IMR-90 (cell line): Measurements from ENCODE around the gene LRPPRC. TPM values are rescaled to one million over a fixed set of nuclear protein-coding genes. Genes with fewer than 3 reads are reported as not detected.

Experiments used
- ATAC-seq: fragments of 200-7000 bp; cut with Tn5 transposase; 2 replicates; pipeline ENCODE4 v1.9.1; 2020; ENCODE audit warnings: low read depth, mild to moderate bottlenecking, moderate library complexity
- BruUV-seq: library from RNA; stranded (reverse); fragments of 400-500 nt; replicated peaks from 2 replicates; lab custom pipeline; 2021; lab: Mats Ljungman, UMichigan
- CTCF ChIA-PET: fragments of 300-600 bp; formaldehyde crosslinking; extraction: SDS; loops from one replicate; lab custom pipeline; 2021; ENCODE audit warnings: antibody characterized with exemption; lab: Yijun Ruan, JAX
- POLR2A ChIA-PET: fragments of 300-600 bp; sonication (Branson Sonifier 250); formaldehyde crosslinking; loops from one replicate; lab custom pipeline; 2022; ENCODE audit warnings: antibody characterized with exemption; ENCODE audit not compliant: unreplicated experiment; lab: Charles Lee
- DNase-seq: peaks from one replicate; pipeline ENCODE4 v3.0.0; 2013
- H2AFZ ChIP-seq: replicated peaks from 2 replicates; pipeline ENCODE3; 2013; ENCODE audit warnings: low read length, mild to moderate bottlenecking; ENCODE audit not compliant: poor library complexity
- H2AK5ac ChIP-seq: 2 replicates; pipeline ENCODE4 v1.6.1; 2013; ENCODE audit warnings: low read depth, low read length, inconsistent platforms
- H2AK9ac ChIP-seq: replicated peaks from 2 replicates; pipeline ENCODE3; 2013; ENCODE audit warnings: mild to moderate bottlenecking, low read depth, low read length, moderate library complexity; ENCODE audit not compliant: poor library complexity
- H2BK120ac ChIP-seq: 2 replicates; pipeline ENCODE4 v1.6.1; 2013; ENCODE audit warnings: low read depth, low read length, inconsistent platforms
- H2BK15ac ChIP-seq: 3 replicates; pipeline ENCODE4 v1.6.1; 2013; ENCODE audit warnings: low read depth, low read length, inconsistent platforms
- H2BK20ac ChIP-seq: 2 replicates; pipeline ENCODE4 v1.6.1; 2013; ENCODE audit warnings: low read depth, mild to moderate bottlenecking, inconsistent platforms, low read length, moderate library complexity
- H2BK5ac ChIP-seq: 2 replicates; pipeline ENCODE4 v1.6.1; 2013; ENCODE audit warnings: mild to moderate bottlenecking, low read depth, low read length, inconsistent platforms; ENCODE audit not compliant: poor library complexity, severe bottlenecking
- H3K14ac ChIP-seq: replicated peaks from 2 replicates; pipeline ENCODE4 v1.6.1; 2013; ENCODE audit warnings: low read depth, low read length, inconsistent platforms
- H3K18ac ChIP-seq: 2 replicates; pipeline ENCODE4 v1.6.1; 2013; ENCODE audit warnings: low read depth, low read length, control low read depth
- H3K23ac ChIP-seq: 2 replicates; pipeline ENCODE4 v1.6.1; 2013; ENCODE audit warnings: low read depth, low read length, inconsistent platforms
- H3K27ac ChIP-seq: 2 replicates; pipeline ENCODE4 v1.5.1; 2013; ENCODE audit warnings: mild to moderate bottlenecking, control low read depth, low read length; ENCODE audit not compliant: insufficient read depth
- H3K27me3 ChIP-seq: 2 replicates; pipeline ENCODE4 v1.6.1; 2013; ENCODE audit warnings: low read length; ENCODE audit not compliant: control insufficient read depth, insufficient read depth
- H3K36me3 ChIP-seq: 2 replicates; pipeline ENCODE4 v1.6.1; 2013; ENCODE audit warnings: low read length, mixed read lengths; ENCODE audit not compliant: control insufficient read depth, insufficient read depth
- H3K4ac ChIP-seq: 2 replicates; pipeline ENCODE4 v1.6.1; 2013; ENCODE audit warnings: low read depth, low read length, inconsistent platforms
- H3K4me1 ChIP-seq: 2 replicates; pipeline ENCODE4 v1.6.1; 2013; ENCODE audit warnings: low read length, mixed read lengths; ENCODE audit not compliant: control insufficient read depth, insufficient read depth
- H3K4me2 ChIP-seq: 2 replicates; pipeline ENCODE4 v1.6.1; 2013; ENCODE audit warnings: low read depth, mild to moderate bottlenecking, control low read depth, low read length, moderate library complexity
- H3K4me3 ChIP-seq: 2 replicates; pipeline ENCODE4 v1.5.1; 2013; ENCODE audit warnings: low read depth, mild to moderate bottlenecking, control low read depth, low read length, moderate library complexity; ENCODE audit not compliant: insufficient read depth
- H3K56ac ChIP-seq: 2 replicates; pipeline ENCODE4 v1.6.1; 2013; ENCODE audit warnings: low read length, inconsistent platforms; ENCODE audit not compliant: insufficient read depth; ENCODE audit errors: extremely low read depth
- H3K79me1 ChIP-seq, 2 experiments: 2 replicates each; pipeline ENCODE4 v1.6.1; 2013; ENCODE audit warnings: low read length in 2 of 2, inconsistent platforms in 1 of 2, low read depth in 1 of 2
- H3K9ac ChIP-seq: 2 replicates; pipeline ENCODE4 v1.6.1; 2013; ENCODE audit warnings: low read depth, low read length, control low read depth
- H3K9me1 ChIP-seq: 2 replicates; pipeline ENCODE4 v1.6.1; 2013; ENCODE audit warnings: low read length, inconsistent platforms; ENCODE audit not compliant: insufficient read depth
- H3K9me3 ChIP-seq: 2 replicates; pipeline ENCODE4 v1.6.1; 2013; ENCODE audit warnings: low read length; ENCODE audit not compliant: control insufficient read depth, insufficient read depth
- H4K20me1 ChIP-seq: 2 replicates; pipeline ENCODE4 v1.6.1; 2013; ENCODE audit warnings: low read length, inconsistent platforms; ENCODE audit not compliant: insufficient read depth
- H4K5ac ChIP-seq: 2 replicates; pipeline ENCODE4 v1.6.1; 2013; ENCODE audit warnings: mild to moderate bottlenecking, low read depth, low read length, control low read depth
- H4K8ac ChIP-seq, 2 experiments: 2 replicates each; pipeline ENCODE4 v1.6.1; 2013; ENCODE audit warnings: low read depth in 2 of 2, low read length in 2 of 2, control low read depth in 1 of 2, inconsistent platforms in 1 of 2
- H4K91ac ChIP-seq: 2 replicates; pipeline ENCODE4 v1.6.1; 2013; ENCODE audit warnings: low read depth, low read length, inconsistent platforms; ENCODE audit not compliant: insufficient read depth
- BHLHE40 ChIP-seq: fragments of 150-350 bp; IDR thresholded peaks from 2 replicates; pipeline ENCODE4 v1.6.1; 2016; ENCODE audit warnings: mild to moderate bottlenecking, low read depth, low read length
- CEBPB ChIP-seq: IDR thresholded peaks from 2 replicates; pipeline ENCODE4 v1.6.1; 2012; ENCODE audit warnings: low read depth, low read length, improper control_type of control experiment
- CHD1 ChIP-seq: IDR thresholded peaks from 2 replicates; pipeline ENCODE4 v1.6.1; 2012; ENCODE audit warnings: low read depth, low read length, improper control_type of control experiment
- CTCF ChIP-seq: conservative IDR thresholded peaks from 2 replicates; pipeline ENCODE4 v1.5.1; 2012; ENCODE audit warnings: mild to moderate bottlenecking, low read depth, low read length, improper control_type of control experiment
- ELK1 ChIP-seq: fragments of 150-350 bp; IDR thresholded peaks from 2 replicates; pipeline ENCODE4 v1.6.1; 2016; ENCODE audit warnings: low read depth, mild to moderate bottlenecking, low read length, moderate library complexity, borderline replicate concordance
- FOS ChIP-seq: fragments of 150-350 bp; IDR thresholded peaks from 2 replicates; pipeline ENCODE4 v1.6.1; 2016; ENCODE audit warnings: low read depth, low read length
- MAFK ChIP-seq: IDR thresholded peaks from 2 replicates; pipeline ENCODE4 v1.6.1; 2012; ENCODE audit warnings: low read depth, low read length, improper control_type of control experiment
- MAZ ChIP-seq: IDR thresholded peaks from 2 replicates; pipeline ENCODE4 v1.6.1; 2012; ENCODE audit warnings: low read depth, mild to moderate bottlenecking, low read length, improper control_type of control experiment, moderate library complexity, borderline replicate concordance
- MXI1 ChIP-seq: IDR thresholded peaks from 2 replicates; pipeline ENCODE4 v1.6.1; 2012; ENCODE audit warnings: low read depth, mild to moderate bottlenecking, low read length, moderate library complexity, borderline replicate concordance
- NFE2L2 ChIP-seq: fragments of 150-350 bp; IDR thresholded peaks from 2 replicates; pipeline ENCODE4 v1.6.1; 2016; ENCODE audit warnings: low read depth, mild to moderate bottlenecking, low read length
- POLR2A ChIP-seq: IDR thresholded peaks from 2 replicates; pipeline ENCODE4 v1.6.1; 2012; ENCODE audit warnings: mild to moderate bottlenecking, low read depth, low read length
- RAD21 ChIP-seq: IDR thresholded peaks from 2 replicates; pipeline ENCODE4 v1.6.1; 2012; ENCODE audit warnings: low read length, improper control_type of control experiment
- RCOR1 ChIP-seq: IDR thresholded peaks from 2 replicates; pipeline ENCODE4 v1.6.1; 2012; ENCODE audit warnings: mild to moderate bottlenecking, low read length, improper control_type of control experiment; ENCODE audit not compliant: insufficient replicate concordance
- RFX5 ChIP-seq: IDR thresholded peaks from 2 replicates; pipeline ENCODE4 v1.8.0; 2012; ENCODE audit warnings: low read depth, mild to moderate bottlenecking, low read length, moderate library complexity
- SMC3 ChIP-seq: fragments of 150-350 bp; IDR thresholded peaks from 2 replicates; pipeline ENCODE4 v1.6.1; 2016; ENCODE audit warnings: low read depth, mild to moderate bottlenecking, antibody characterized with exemption, low read length, moderate library complexity
- USF2 ChIP-seq: fragments of 150-350 bp; IDR thresholded peaks from 2 replicates; pipeline ENCODE4 v1.6.1; 2017; ENCODE audit warnings: mild to moderate bottlenecking, antibody characterized with exemption, low read length, low read depth
- WGBS, 2 experiments: methylation state at CpG; one replicate each; pipeline versions ENCODE4 v1.1.5 to v1.1.7; 2013; ENCODE audit warnings: missing lambda C conversion rate in 2 of 2; ENCODE audit not compliant: insufficient read length in 1 of 2; ENCODE audit errors: extremely low coverage in 2 of 2; 5-methylcytosine and 5-hydroxymethylcytosine counted together
- dilution Hi-C: fragments of 300-500 bp; cut with HindIII; formaldehyde crosslinking; loops from one replicate; pipeline ENCODE4 v1.14.3; 2018; ENCODE audit warnings: low sequenced_read_pairs; ENCODE audit not compliant: unreplicated experiment
- in situ Hi-C: fragments of 300-500 bp; cut with MboI; formaldehyde crosslinking; loops from 3 replicates; pipeline ENCODE4 v1.14.3; 2019; ENCODE audit warnings: low sequenced_read_pairs, inconsistent platforms, mixed read lengths
- intact Hi-C: fragments of 100-400 bp; cut with micrococcal nuclease; formaldehyde crosslinking; loops from 2 replicates; pipeline ENCODE4 v1.10.0; 2022
- polyA plus RNA-seq, 3 experiments: library from polyadenylated mRNA; depleted of rRNA; stranded (reverse); fragments of >200 nt; gene quantifications; 2 replicates each; pipeline ENCODE4 v1.2.3, GENCODE V29; 2012; ENCODE audit warnings: low replicate concordance in 1 of 3
- total RNA-seq: library from RNA; depleted of rRNA; stranded (reverse); fragments of >200 nt; gene quantifications from 2 replicates; pipeline ENCODE4 v1.2.3, GENCODE V29; 2012

LRPPRC gene
- total and polyA plus RNA-seq, 2 of the 4 experiments (the other 2 are of a cell fraction): 30.4 to 36.0 TPM

- ChIA-PET CTCF (interaction anchor here (1.4 kb wide), 1 partner anchor 29 kb away, joined by 3 read pairs; no protein-coding TSS in a partner anchor), POLR2A (no interaction called here)
- 51% methylated on average over 4 of the region's 4 CpGs; no CpG with 5 or more reads in 1 of the 2 experiments for WGBS, 2 experiments
- Histone ChIP-seq H4K20me1 (no peaks in the 10 kb centered on the region), H3K27ac (no peak overlapping the region), H3K18ac (no peak overlapping the region), H2BK20ac (no peak overlapping the region), H3K4me1 (no peaks in the 10 kb centered on the region), H3K27me3 (peaks cover 7% of the 10 kb centered on the region; the same call in 1 of the 2 replicates), H3K9me1 (no peaks in the 10 kb centered on the region), H2AK9ac (no peak overlapping the region), H4K5ac (no peak overlapping the region), H2BK120ac (no peak overlapping the region), H3K4me2 (no peak overlapping the region), H3K4me3 (no peak overlapping the region), H3K36me3 (no peaks in the 10 kb centered on the region), H2BK15ac (no peak overlapping the region), H2AK5ac (no peak overlapping the region), H3K9me3 (no peaks in the 10 kb centered on the region), H4K8ac (no peak overlapping the region), H2BK5ac (no peak overlapping the region), H3K56ac (no peak overlapping the region), H3K4ac (no peak overlapping the region), H4K91ac (no peak overlapping the region), H3K23ac (no peak overlapping the region), H3K14ac (no peak overlapping the region), H3K79me1 (no peaks in the 10 kb centered on the region), H3K9ac (no peak overlapping the region), H2AFZ (no peak overlapping the region)
- DNase-seq (no peak), ATAC-seq (no peak)
- TF ChIP-seq ELK1 (no peak), RAD21 (no peak), MAZ (no peak), MAFK (no peak), NFE2L2 (no peak), SMC3 (no peak), BHLHE40 (no peak), USF2 (no peak), RCOR1 (no peak), POLR2A (no peak), FOS (no peak), CEBPB (no peak), MXI1 (no peak), CTCF (no peak), CHD1 (no peak), RFX5 (no peak)
- intact Hi-C loops (no loop called here), in situ Hi-C loops (no loop called here), dilution Hi-C loops (no loop called here)
- BruUV-seq: no TSS peak
These were observed 19.4 kb upstream of the LRPPRC start for GRCh38 chr2:44015239-44015638.
